Glutamatergic neuron (in vitro differentiated cells): ENCODE measurements around the gene SLC29A1. TPM values are rescaled to one million over a fixed set of nuclear protein-coding genes. Genes with fewer than 3 reads are reported as not detected.
A peak's percentile ranks its signal among the peaks of the same experiment; 100 is the strongest.

Experiments used
- DNase-seq: peaks from one replicate; pipeline ENCODE4 v3.0.0; 2022
- H3K27ac Mint-ChIP-seq: one replicate; pipeline ENCODE4 v1.8.0; 2020; ENCODE audit warnings: mild to moderate bottlenecking, mixed read lengths, inconsistent platforms; ENCODE audit not compliant: unreplicated experiment
- H3K27me3 Mint-ChIP-seq: one replicate; pipeline ENCODE4 v1.8.0; 2020; ENCODE audit warnings: mild to moderate bottlenecking, moderate library complexity, mixed read lengths, inconsistent platforms; ENCODE audit not compliant: unreplicated experiment
- H3K36me3 Mint-ChIP-seq: one replicate; pipeline ENCODE4 v1.8.0; 2020; ENCODE audit warnings: mild to moderate bottlenecking, mixed read lengths, inconsistent platforms; ENCODE audit not compliant: unreplicated experiment
- H3K4me1 Mint-ChIP-seq: one replicate; pipeline ENCODE4 v1.8.0; 2020; ENCODE audit warnings: mild to moderate bottlenecking, low read depth, mixed read lengths, inconsistent platforms; ENCODE audit not compliant: unreplicated experiment
- H3K4me3 Mint-ChIP-seq: one replicate; pipeline ENCODE4 v1.8.0; 2020; ENCODE audit warnings: mild to moderate bottlenecking, mixed read lengths, inconsistent platforms; ENCODE audit not compliant: unreplicated experiment
- H3K9me3 Mint-ChIP-seq: one replicate; pipeline ENCODE4 v1.8.0; 2020; ENCODE audit warnings: mild to moderate bottlenecking, moderate library complexity, mixed read lengths, inconsistent platforms; ENCODE audit not compliant: unreplicated experiment
- total RNA-seq: library from RNA; stranded (reverse); fragmentation: NEBNext Ultra II Directional; extraction: Animal tissue kit (Norgen Biotek cat#: 25700); gene quantifications from one replicate; pipeline ENCODE4 v1.2.1, GENCODE V29; 2021; ENCODE audit not compliant: unreplicated experiment
- TF ChIP-seq, protein P1 (sequence below): fragments of 200-600 bp; sonication (generic); IDR thresholded peaks from one replicate; pipeline ENCODE4 v1.5.0; 2021; ENCODE audit not compliant: partially characterized antibody, unreplicated experiment

The SLC29A1 gene
- total RNA-seq, 1 donor from 2014 or later, result 20.0 TPM

DNA sequence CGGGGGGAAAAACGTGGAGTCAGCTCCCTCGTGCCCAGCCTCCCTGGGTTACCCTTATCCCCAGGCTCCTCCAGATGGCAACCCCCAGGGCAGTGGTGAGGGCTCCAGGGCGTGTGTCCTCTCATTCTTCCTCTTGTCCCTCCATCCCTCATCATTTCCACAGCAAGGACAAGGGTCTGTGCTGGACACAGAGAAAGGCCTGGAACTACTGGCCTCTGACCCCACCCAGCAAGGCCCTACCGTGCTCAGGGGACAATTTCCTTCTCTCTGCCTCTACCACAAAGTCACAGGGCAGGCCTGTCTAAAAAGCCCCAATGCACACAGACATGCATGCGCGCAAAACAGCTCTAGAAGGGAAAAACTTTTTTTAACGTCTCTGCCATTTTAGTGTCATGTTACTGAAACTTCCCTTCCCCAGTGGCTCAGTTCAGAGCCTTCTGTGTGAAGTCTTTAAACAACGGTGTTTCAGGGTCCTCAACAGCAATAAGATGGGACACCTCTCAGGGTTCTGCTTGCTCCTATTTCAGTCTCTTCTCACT, 35.0 kb downstream of the SLC29A1 start:
- peaks cover 19% of the 10 kb centered on the region for H3K9me3 Mint-ChIP-seq
- peaks cover 14% of the 10 kb centered on the region for H3K27me3 Mint-ChIP-seq
- H3K36me3 Mint-ChIP-seq, result peaks cover 6% of the 10 kb centered on the region
- H3K4me3 Mint-ChIP-seq, result peak overlapping the region; percentile 71
- DNase-seq, result no peak
- TF ChIP-seq, protein P1, sequence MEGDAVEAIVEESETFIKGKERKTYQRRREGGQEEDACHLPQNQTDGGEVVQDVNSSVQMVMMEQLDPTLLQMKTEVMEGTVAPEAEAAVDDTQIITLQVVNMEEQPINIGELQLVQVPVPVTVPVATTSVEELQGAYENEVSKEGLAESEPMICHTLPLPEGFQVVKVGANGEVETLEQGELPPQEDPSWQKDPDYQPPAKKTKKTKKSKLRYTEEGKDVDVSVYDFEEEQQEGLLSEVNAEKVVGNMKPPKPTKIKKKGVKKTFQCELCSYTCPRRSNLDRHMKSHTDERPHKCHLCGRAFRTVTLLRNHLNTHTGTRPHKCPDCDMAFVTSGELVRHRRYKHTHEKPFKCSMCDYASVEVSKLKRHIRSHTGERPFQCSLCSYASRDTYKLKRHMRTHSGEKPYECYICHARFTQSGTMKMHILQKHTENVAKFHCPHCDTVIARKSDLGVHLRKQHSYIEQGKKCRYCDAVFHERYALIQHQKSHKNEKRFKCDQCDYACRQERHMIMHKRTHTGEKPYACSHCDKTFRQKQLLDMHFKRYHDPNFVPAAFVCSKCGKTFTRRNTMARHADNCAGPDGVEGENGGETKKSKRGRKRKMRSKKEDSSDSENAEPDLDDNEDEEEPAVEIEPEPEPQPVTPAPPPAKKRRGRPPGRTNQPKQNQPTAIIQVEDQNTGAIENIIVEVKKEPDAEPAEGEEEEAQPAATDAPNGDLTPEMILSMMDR, result no peak
- H3K27ac Mint-ChIP-seq, result peak overlapping the region; percentile 28
- peaks cover 34% of the 10 kb centered on the region for H3K4me1 Mint-ChIP-seq

GRCh38 chr6:44258921-44259320, 35.5 kb downstream of the SLC29A1 start:
- peaks cover 39% of the 10 kb centered on the region for H3K4me1 Mint-ChIP-seq
- TF ChIP-seq, protein P1, result no peak
- peak overlapping the region; percentile 71 for H3K4me3 Mint-ChIP-seq
- H3K27me3 Mint-ChIP-seq, result peaks cover 17% of the 10 kb centered on the region
- no peak for DNase-seq
- peaks cover 19% of the 10 kb centered on the region for H3K9me3 Mint-ChIP-seq
- H3K27ac Mint-ChIP-seq, result peak overlapping the region; percentile 28
- peaks cover 6% of the 10 kb centered on the region for H3K36me3 Mint-ChIP-seq

GRCh38 chr6:44260011-44260410, 36.6 kb downstream of the SLC29A1 start:
- TF ChIP-seq, protein P1, result no peak
- Mint-ChIP-seq H3K27me3 (peaks cover 19% of the 10 kb centered on the region), H3K9me3 (peaks cover 19% of the 10 kb centered on the region), H3K4me1 (peaks cover 44% of the 10 kb centered on the region), H3K36me3 (peaks cover 6% of the 10 kb centered on the region), H3K4me3 (no peak overlapping the region), H3K27ac (no peak overlapping the region)
- no peak for DNase-seq

DNA sequence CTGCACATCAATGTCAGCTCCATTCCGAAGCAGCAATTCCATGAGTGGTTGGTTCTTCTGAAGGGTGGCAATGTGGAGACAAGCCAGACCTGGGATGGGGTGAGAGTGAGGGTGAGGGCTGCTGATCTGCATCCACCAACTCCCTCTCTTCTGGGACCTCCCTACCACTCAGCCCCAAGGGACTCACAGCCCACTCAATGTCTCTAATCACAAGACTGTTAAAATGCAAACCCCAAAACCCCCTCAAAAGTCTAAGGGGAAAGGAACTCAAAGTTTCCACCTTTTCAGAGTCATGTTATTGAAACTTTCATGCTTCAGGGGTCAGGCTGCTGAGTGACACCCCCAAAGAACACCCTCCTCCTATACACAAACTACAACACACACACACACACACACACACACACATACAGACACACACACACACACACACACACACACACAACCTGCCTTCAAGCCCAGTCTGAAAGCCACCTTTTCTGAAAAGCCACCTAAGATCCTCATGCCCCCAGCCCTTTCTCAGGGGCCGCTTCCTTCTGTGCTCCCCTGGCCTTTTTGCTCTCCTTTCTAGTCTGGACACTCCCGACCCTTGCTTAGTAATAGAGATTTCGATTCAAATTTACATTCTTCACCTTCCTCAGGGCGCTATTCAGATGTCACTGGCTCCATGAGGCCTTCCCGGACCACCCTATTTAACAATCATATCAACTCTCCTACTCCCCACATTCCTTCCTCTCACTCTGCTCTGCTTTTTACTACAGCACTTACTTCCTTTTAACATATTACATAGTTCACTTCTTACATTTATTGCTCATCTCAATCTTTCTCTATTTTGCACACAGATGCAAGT, 37.3 kb downstream of the SLC29A1 start:
- H3K27ac Mint-ChIP-seq, result no peak overlapping the region
- TF ChIP-seq, protein P1, result no peak
- H3K36me3 Mint-ChIP-seq, result peaks cover 6% of the 10 kb centered on the region
- DNase-seq, result no peak
- H3K4me1 Mint-ChIP-seq, result peaks cover 39% of the 10 kb centered on the region
- H3K4me3 Mint-ChIP-seq, result peak overlapping the region; percentile 18
- H3K9me3 Mint-ChIP-seq, result peaks cover 16% of the 10 kb centered on the region
- H3K27me3 Mint-ChIP-seq, result peaks cover 21% of the 10 kb centered on the region

GRCh38 chr6:44261581-44261980, 38.2 kb downstream of the SLC29A1 start:
- H3K27me3 Mint-ChIP-seq, result peaks cover 21% of the 10 kb centered on the region
- H3K4me3 Mint-ChIP-seq, result no peak overlapping the region
- H3K27ac Mint-ChIP-seq, result no peak overlapping the region
- peaks cover 6% of the 10 kb centered on the region for H3K36me3 Mint-ChIP-seq
- peaks cover 11% of the 10 kb centered on the region for H3K9me3 Mint-ChIP-seq
- DNase-seq, result no peak
- TF ChIP-seq, protein P1, result no peak
- H3K4me1 Mint-ChIP-seq, result peaks cover 34% of the 10 kb centered on the region
